Measurements from ENCODE around the gene SPHK2. TPM values are rescaled to one million over a fixed set of nuclear protein-coding genes. Genes with fewer than 3 reads are reported as not detected.
A peak's percentile ranks its signal among the peaks of the same experiment; 100 is the strongest.

SPHK2 gene
- total RNA-seq, 2 experiments from 2014 or later = 22.3 to 22.9 TPM

GRCh38 chr19:48635966-48636858 is 16.9 kb downstream of the SPHK2 start:
- peak; percentile 49 for DNase-seq
- no peaks in the 10 kb centered on the region for H3K9me3 Mint-ChIP-seq

GRCh38 chr19:48636859-48637448 is 17.6 kb downstream of the SPHK2 start, which contains the start of gene DBP:
DBP (minus strand) TSS chr19:48637379; CDS start chr19:48636994, 385 bp downstream.
- Mint-ChIP-seq H3K4me3 (peak within 1 kb of the TSS; percentile 88), H3K27me3 (no peaks in the 10 kb centered on the region), H3K9me3 (no peaks in the 10 kb centered on the region), H3K4me1 (ENCODE audit: low read depth) (peaks cover 55% of the 10 kb centered on the region), H3K27ac (peak within 1 kb of the TSS; percentile 98), H3K36me3 (ENCODE audit: low read depth) (peaks cover 8% of the 10 kb centered on the region)
- intact Hi-C loops (cut with micrococcal nuclease) = loop anchor here (10.0 kb wide), 1 partner anchor 238 kb away; the partner anchor contains the start of gene PPP1R15A
- DNase-seq = peak; percentile 50
- ChIA-PET CTCF (interaction anchor here (1.1 to 1.3 kb wide), 2 partner anchors 9 to 206 kb away, joined by 3 to 4 read pairs; partner anchors contain the start of gene CA11), POLR2A (interaction anchor here (1.1 to 2.7 kb wide), 6 partner anchors 9 to 84 kb away, joined by 3 to 16 read pairs (median 6); partner anchors contain the start of genes CA11, FAM83E, RPL18 and SPHK2)
- TF ChIP-seq, protein P1, sequence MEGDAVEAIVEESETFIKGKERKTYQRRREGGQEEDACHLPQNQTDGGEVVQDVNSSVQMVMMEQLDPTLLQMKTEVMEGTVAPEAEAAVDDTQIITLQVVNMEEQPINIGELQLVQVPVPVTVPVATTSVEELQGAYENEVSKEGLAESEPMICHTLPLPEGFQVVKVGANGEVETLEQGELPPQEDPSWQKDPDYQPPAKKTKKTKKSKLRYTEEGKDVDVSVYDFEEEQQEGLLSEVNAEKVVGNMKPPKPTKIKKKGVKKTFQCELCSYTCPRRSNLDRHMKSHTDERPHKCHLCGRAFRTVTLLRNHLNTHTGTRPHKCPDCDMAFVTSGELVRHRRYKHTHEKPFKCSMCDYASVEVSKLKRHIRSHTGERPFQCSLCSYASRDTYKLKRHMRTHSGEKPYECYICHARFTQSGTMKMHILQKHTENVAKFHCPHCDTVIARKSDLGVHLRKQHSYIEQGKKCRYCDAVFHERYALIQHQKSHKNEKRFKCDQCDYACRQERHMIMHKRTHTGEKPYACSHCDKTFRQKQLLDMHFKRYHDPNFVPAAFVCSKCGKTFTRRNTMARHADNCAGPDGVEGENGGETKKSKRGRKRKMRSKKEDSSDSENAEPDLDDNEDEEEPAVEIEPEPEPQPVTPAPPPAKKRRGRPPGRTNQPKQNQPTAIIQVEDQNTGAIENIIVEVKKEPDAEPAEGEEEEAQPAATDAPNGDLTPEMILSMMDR (IDR thresholded peaks at IDR 0.05) = peak; percentile 48
- ATAC-seq = no peak

More at GRCh38 chr19:48635966-48636858, 16.9 kb downstream of the SPHK2 start:
- TF ChIP-seq, protein P1 (IDR thresholded peaks at IDR 0.05) = no peak
- ATAC-seq = no peak
- H3K36me3 Mint-ChIP-seq (ENCODE audit: low read depth) = peaks cover 8% of the 10 kb centered on the region
- H3K4me1 Mint-ChIP-seq (ENCODE audit: low read depth) = peaks cover 58% of the 10 kb centered on the region
- H3K27me3 Mint-ChIP-seq = no peaks in the 10 kb centered on the region
- POLR2A ChIA-PET = interaction anchor here (1.1 to 2.7 kb wide), 6 partner anchors 9 to 85 kb away, joined by 3 to 16 read pairs (median 6); partner anchors contain the start of genes CA11, FAM83E, RPL18 and SPHK2
- CTCF ChIA-PET = no interaction called here
- peak overlapping the region; percentile 84 for H3K27ac Mint-ChIP-seq
- peak overlapping the region; percentile 88 for H3K4me3 Mint-ChIP-seq
- intact Hi-C loops (cut with micrococcal nuclease) = loop anchor here (10.0 kb wide), 1 partner anchor 239 kb away; the partner anchor contains the start of gene PPP1R15A

DNA sequence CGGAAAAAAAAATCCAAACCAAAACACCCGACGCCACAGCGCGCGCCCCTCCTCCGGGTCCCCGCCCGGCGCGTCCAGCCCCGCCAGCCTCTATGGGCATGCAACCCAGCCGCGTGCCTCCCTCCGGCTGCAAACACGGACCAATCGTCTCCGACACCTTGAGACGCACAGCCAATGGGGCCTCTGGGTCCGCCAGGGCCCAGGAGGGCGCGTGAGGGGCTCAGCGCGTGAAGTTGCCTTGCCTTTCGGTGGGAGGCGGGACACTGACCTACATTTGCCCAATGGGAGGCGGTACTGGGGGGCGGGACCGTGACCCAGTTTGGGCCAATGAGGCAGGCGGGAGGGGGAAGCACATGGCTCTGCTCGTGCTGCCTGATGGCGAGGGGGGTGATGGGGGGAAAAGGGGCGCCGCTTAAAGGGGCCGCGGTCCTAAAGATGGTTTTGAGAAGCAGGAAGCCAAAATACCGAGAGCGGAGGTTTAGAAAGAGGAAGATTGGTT is 18.2 kb downstream of the SPHK2 start:
- Mint-ChIP-seq H3K36me3 (ENCODE audit: low read depth) (peaks cover 8% of the 10 kb centered on the region), H3K27ac (peak overlapping the region; percentile 98), H3K27me3 (no peaks in the 10 kb centered on the region), H3K9me3 (no peaks in the 10 kb centered on the region), H3K4me1 (ENCODE audit: low read depth) (peaks cover 54% of the 10 kb centered on the region), H3K4me3 (peak overlapping the region; percentile 88)
- ATAC-seq (peak; percentile 76), DNase-seq (peak; percentile 100)
- TF ChIP-seq, protein P1 (IDR thresholded peaks at IDR 0.05) = no peak
- intact Hi-C loops (cut with micrococcal nuclease) = loop anchor here (10.0 kb wide), 1 partner anchor 237 kb away; the partner anchor contains the start of gene PPP1R15A
- POLR2A ChIA-PET = interaction anchor here (2.1 to 2.7 kb wide), 3 partner anchors 9 to 22 kb away, joined by 8 to 16 read pairs (median 8); partner anchors contain the start of genes CA11, FAM83E, RPL18 and SPHK2
- CTCF ChIA-PET = interaction anchor here (1.1 to 1.3 kb wide), 2 partner anchors 8 to 205 kb away, joined by 3 to 4 read pairs; partner anchors contain the start of gene CA11

GRCh38 chr19:48637948-48638830 is 18.9 kb downstream of the SPHK2 start:
- peak; percentile 87 for DNase-seq
- Mint-ChIP-seq H3K36me3 (ENCODE audit: low read depth) (peaks cover 8% of the 10 kb centered on the region), H3K4me3 (peak overlapping the region; percentile 88), H3K4me1 (ENCODE audit: low read depth) (peaks cover 47% of the 10 kb centered on the region), H3K27ac (peak overlapping the region; percentile 98), H3K27me3 (no peaks in the 10 kb centered on the region), H3K9me3 (no peaks in the 10 kb centered on the region)
- CTCF ChIA-PET = interaction anchor here (1.1 to 1.3 kb wide), 2 partner anchors 8 to 204 kb away, joined by 3 to 4 read pairs; partner anchors contain the start of gene CA11
- intact Hi-C loops (cut with micrococcal nuclease) = loop anchor here (10.0 kb wide), 1 partner anchor 237 kb away; the partner anchor contains the start of gene PPP1R15A
- POLR2A ChIA-PET = interaction anchor here (2.1 to 2.7 kb wide), 3 partner anchors 8 to 23 kb away, joined by 8 to 16 read pairs (median 8); partner anchors contain the start of genes CA11, FAM83E, RPL18 and SPHK2
- ATAC-seq = peak; percentile 28
- TF ChIP-seq, protein P1 (IDR thresholded peaks at IDR 0.05) = no peak

Measured in activated CD8-positive, alpha-beta T cell treated with anti-CD3 and anti-CD28 coated beads for 36 hours (primary cell).